SKM-1 treated with dmso at 0.1 percent for 144 hours (cell line): ENCODE results near the gene ISCA2.
A peak's percentile ranks its signal among the peaks of the same experiment; 100 is the strongest.

Experiments
- DNase-seq: peaks from one replicate; lab custom pipeline; 2025; ENCODE audit not compliant: unreplicated experiment; lab: John Stamatoyannopoulos, UW

ISCA2 gene

GRCh38 chr14:74507840-74508239 lies 14.3 kb downstream of the ISCA2 start:
- DNase-seq, result no peak

GRCh38 chr14:74508292-74508731 lies 14.7 kb downstream of the ISCA2 start:
- DNase-seq, result no peak

GRCh38 chr14:74508844-74509428 lies 15.4 kb downstream of the ISCA2 start:
- no peak for DNase-seq

GRCh38 chr14:74509587-74510222 lies 16.1 kb downstream of the ISCA2 start:
- DNase-seq, result no peak

GRCh38 chr14:74510223-74510931 lies 16.8 kb downstream of the ISCA2 start:
- DNase-seq, result no peak

- DNase-seq, result no peak
Measured at GRCh38 chr14:74510959-74511409, 17.4 kb downstream of the ISCA2 start.

GRCh38 chr14:74511966-74512830 lies 18.6 kb downstream of the ISCA2 start:
- DNase-seq, result no peak

GRCh38 chr14:74514471-74514941 lies 20.9 kb downstream of the ISCA2 start:
- peak; percentile 21 for DNase-seq

- DNase-seq, result no peak
Measured at GRCh38 chr14:74515891-74516412, 22.4 kb downstream of the ISCA2 start.

GRCh38 chr14:74516451-74517160 lies 23.0 kb downstream of the ISCA2 start:
- DNase-seq, result no peak

- DNase-seq, result no peak
Measured at GRCh38 chr14:74517731-74518130, 24.2 kb downstream of the ISCA2 start.

- no peak for DNase-seq
Measured at GRCh38 chr14:74518221-74518620, 24.7 kb downstream of the ISCA2 start.

GRCh38 chr14:74519316-74520074 lies 25.9 kb downstream of the ISCA2 start:
- no peak for DNase-seq

GRCh38 chr14:74521756-74522155 lies 28.2 kb downstream of the ISCA2 start:
- DNase-seq, result no peak

- DNase-seq, result no peak
Measured at GRCh38 chr14:74522740-74523139, 29.2 kb downstream of the ISCA2 start.

- DNase-seq, result no peak
Measured at GRCh38 chr14:74524076-74524811, 30.7 kb downstream of the ISCA2 start.

GRCh38 chr14:74524812-74525135 lies 31.2 kb downstream of the ISCA2 start:
- DNase-seq, result no peak

GRCh38 chr14:74525361-74525851 lies 31.8 kb downstream of the ISCA2 start:
- no peak for DNase-seq
